GM13976 (cell line): ENCODE results near the gene HECTD2.

Source experiments
- DNase-seq: peaks from one replicate; pipeline ENCODE4 v3.0.0; 2012; ENCODE audit warnings: low spot score
- CTCF ChIP-seq: IDR thresholded peaks from 2 replicates; pipeline ENCODE4 v1.5.1; 2012; ENCODE audit warnings: borderline replicate concordance, mild to moderate bottlenecking; ENCODE audit not compliant: insufficient read depth; ENCODE audit errors: extremely low read depth, missing control alignments, control extremely low read depth
- in situ Hi-C: fragments of 300-500 bp; cut with MboI; formaldehyde crosslinking; loops from one replicate; pipeline ENCODE4 v1.12.0; 2022; ENCODE audit warnings: low sequenced_read_pairs, mixed read lengths, inconsistent platforms; ENCODE audit not compliant: unreplicated experiment

The HECTD2 gene

GRCh38 chr10:91465261-91465660 is 55.1 kb downstream of the HECTD2 start:
- no peak for TF ChIP-seq CTCF
- DNase-seq = no peak
- in situ Hi-C loops = no loop called here

GRCh38 chr10:91467114-91467513 is 57.0 kb downstream of the HECTD2 start:
- DNase-seq = no peak
- TF ChIP-seq CTCF = no peak
- in situ Hi-C loops = no loop called here

GRCh38 chr10:91471602-91472001 is 61.5 kb downstream of the HECTD2 start:
- no peak for DNase-seq
- TF ChIP-seq CTCF = no peak
- in situ Hi-C loops = no loop called here

- no peak for DNase-seq
- in situ Hi-C loops = no loop called here
Measured at GRCh38 chr10:91472911-91473310, 62.8 kb downstream of the HECTD2 start.

GRCh38 chr10:91474009-91474408 is 63.9 kb downstream of the HECTD2 start:
- no peak for TF ChIP-seq CTCF
- in situ Hi-C loops = no loop called here
- DNase-seq = no peak

More at GRCh38 chr10:91472911-91473310, 62.8 kb downstream of the HECTD2 start:
- TF ChIP-seq CTCF = no peak

- DNase-seq = no peak
- no peak for TF ChIP-seq CTCF
- in situ Hi-C loops = no loop called here
Measured at GRCh38 chr10:91477236-91477635, 67.1 kb downstream of the HECTD2 start.

GRCh38 chr10:91479583-91479982 is 69.4 kb downstream of the HECTD2 start:
- in situ Hi-C loops = no loop called here
- no peak for TF ChIP-seq CTCF

More at GRCh38 chr10:91479583-91479982, 69.4 kb downstream of the HECTD2 start:
- DNase-seq = no peak
